Cortex of kidney (tissue), 1 donor: ENCODE measurements around the gene DGLUCY.
"Not testable (repeated sequence)": the region's sequence is repeated elsewhere in the genome, so short reads cannot be mapped to it uniquely, and the experiment has no call there.

Experiments used
- DNase-seq: peaks from one replicate; lab custom pipeline; 2025; lab: John Stamatoyannopoulos, UW

Gene DGLUCY, protein sequence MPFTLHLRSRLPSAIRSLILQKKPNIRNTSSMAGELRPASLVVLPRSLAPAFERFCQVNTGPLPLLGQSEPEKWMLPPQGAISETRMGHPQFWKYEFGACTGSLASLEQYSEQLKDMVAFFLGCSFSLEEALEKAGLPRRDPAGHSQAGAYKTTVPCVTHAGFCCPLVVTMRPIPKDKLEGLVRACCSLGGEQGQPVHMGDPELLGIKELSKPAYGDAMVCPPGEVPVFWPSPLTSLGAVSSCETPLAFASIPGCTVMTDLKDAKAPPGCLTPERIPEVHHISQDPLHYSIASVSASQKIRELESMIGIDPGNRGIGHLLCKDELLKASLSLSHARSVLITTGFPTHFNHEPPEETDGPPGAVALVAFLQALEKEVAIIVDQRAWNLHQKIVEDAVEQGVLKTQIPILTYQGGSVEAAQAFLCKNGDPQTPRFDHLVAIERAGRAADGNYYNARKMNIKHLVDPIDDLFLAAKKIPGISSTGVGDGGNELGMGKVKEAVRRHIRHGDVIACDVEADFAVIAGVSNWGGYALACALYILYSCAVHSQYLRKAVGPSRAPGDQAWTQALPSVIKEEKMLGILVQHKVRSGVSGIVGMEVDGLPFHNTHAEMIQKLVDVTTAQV

GRCh38 chr14:91113829-91114078, at the start of gene DGLUCY:
Gene DGLUCY (plus strand): TSS chr14:91114073. CDS start chr14:91160295, 46,222 bp downstream.
- DNase-seq: no peak

- DNase-seq: no peak
Measured at GRCh38 chr14:91065266-91065665, 48.6 kb upstream of the DGLUCY start.

- DNase-seq: no peak
Measured at GRCh38 chr14:91067186-91067585, 46.7 kb upstream of the DGLUCY start.

DNA sequence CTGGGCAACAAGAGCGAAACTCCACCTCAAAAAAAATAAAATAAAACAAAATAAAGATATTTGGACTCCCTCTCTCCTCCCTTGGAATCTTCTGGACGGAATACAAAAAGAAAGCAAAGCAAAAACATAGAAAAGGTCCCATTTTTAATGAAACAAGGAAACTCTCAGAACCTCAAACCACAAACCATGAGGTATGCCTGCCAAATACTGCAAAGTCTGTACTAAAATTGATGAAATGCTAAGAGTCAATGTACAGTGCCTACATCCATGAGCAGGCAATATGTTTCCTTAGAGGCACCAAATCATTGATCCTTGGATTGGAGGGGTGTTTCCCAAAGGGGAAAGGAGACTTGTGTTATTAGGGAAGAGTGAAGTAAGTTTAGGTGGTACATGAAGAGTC, 45.2 kb upstream of the DGLUCY start:
- no peak for DNase-seq

GRCh38 chr14:91070572-91070971, 43.3 kb upstream of the DGLUCY start:
- no peak for DNase-seq

DNA sequence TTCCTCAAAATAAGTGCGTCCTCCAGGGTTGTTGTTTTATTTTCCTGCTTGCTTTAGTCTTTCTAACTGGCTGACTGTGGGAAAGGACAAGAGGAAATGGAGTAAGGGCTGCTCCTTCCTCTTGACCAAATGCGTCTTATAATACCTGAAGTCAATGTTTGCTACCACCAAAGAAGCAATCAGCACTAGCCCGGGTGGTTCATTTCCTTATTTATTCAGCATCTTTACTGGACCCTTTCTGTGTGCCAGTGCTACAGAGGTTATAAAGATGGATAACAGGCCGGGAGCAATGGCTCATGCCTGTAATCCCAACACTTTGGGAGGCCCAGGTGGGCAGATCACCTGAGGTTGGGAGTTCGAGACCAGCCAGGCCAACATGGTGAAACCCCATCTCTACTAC, 38.3 kb upstream of the DGLUCY start:
- DNase-seq: no peak

GRCh38 chr14:91078095-91078737, 35.7 kb upstream of the DGLUCY start:
- DNase-seq: no peak

DNA sequence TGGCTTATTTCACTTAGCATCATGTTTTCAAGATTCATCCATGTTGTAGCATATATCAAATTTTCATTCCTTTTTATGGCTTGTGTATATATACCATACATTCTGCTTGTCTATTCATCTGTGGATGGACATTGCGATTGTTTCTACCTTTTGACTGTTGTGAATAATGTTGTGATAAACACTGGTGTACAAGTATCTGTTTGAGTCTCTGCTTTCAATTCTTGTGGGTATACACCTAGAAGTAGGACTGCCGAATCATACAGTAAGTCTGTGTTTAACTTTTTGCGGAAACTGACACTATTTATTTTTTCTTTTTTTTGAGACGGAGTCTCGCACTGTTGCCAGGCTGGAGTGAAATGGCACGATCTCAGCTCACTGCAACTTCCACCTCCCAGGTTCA, 33.8 kb upstream of the DGLUCY start:
- DNase-seq: no peak

- no peak for DNase-seq
Measured at GRCh38 chr14:91082282-91082681, 31.6 kb upstream of the DGLUCY start.

DNA sequence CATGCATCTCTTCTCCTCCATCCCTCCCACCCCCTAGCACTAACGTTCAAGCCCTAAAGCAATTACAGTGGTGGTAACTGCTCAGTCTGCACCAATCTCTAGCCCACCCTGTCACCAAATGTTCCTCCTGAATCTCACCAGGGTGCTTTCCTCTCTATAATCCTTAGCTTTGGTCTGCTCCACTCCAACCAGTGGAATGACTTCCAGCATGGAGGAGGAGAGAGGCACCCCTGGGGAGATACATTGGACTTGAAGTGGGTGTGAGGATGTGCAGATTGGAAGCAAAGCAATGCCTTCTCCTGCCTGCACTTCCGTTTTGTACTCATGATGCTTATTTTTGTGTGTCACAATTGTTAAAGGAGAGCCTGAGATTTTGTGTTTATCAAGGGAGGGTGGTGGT, 29.4 kb upstream of the DGLUCY start:
- no peak for DNase-seq

GRCh38 chr14:91087470-91087869, 26.4 kb upstream of the DGLUCY start:
- DNase-seq: not testable (repeated sequence)

GRCh38 chr14:91088585-91089235, 25.2 kb upstream of the DGLUCY start:
- DNase-seq: no peak

GRCh38 chr14:91089958-91090535, 23.8 kb upstream of the DGLUCY start:
- DNase-seq: no peak

GRCh38 chr14:91090743-91091142, 23.1 kb upstream of the DGLUCY start:
- no peak for DNase-seq

DNA sequence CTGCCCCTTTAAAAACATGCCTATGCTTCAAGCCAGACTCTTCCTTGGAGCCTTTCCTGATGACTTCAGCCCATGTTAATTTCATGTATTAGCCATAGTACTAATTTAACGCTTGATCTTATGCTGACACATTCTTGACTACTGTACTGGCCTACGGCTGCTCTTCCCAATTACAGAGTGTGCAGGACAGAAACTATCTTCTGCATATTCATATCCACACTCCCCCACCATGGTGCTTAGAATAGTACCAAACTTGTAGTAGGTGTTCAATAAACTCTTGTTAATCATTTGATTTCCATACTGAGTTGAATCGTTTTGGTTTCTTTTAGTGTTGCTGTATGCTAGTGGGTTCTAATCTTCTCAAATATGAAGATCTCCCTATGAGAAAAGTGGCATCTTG, 21.8 kb upstream of the DGLUCY start:
- no peak for DNase-seq

DNA sequence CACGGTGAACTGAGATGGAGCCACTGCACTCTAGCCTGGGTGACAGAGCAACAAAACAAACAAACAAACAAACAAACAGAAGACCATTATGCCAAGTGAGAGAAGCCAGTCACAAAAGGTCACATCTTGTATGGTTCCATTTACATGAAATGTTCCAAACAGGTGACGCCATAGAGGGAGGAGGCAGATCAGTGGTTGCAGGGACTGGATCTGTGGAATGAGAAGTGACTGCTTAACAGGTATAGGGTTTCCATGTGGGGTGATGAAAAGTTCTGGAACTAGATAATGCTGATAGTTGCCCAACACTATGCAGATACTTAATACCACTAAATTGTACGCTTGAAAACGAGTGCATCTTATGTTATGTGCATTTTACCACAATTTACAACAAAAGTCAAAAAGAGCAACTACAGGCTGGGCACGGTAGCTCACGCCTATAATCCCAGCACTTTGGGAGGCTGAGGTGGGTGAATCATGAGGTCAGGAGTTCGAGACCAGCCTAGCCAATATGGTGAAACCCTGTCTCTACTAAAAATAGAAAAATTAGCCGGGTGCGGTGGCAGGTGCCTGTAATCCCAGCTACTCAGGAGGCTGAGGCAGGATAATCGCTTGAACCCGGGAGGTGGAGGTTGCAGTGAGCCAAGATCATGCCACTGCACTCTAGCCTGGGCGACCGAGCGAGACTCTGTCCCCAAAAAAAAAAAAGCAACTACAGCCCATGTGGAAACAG, 20.0 kb upstream of the DGLUCY start:
- DNase-seq: not testable (repeated sequence)

DNA sequence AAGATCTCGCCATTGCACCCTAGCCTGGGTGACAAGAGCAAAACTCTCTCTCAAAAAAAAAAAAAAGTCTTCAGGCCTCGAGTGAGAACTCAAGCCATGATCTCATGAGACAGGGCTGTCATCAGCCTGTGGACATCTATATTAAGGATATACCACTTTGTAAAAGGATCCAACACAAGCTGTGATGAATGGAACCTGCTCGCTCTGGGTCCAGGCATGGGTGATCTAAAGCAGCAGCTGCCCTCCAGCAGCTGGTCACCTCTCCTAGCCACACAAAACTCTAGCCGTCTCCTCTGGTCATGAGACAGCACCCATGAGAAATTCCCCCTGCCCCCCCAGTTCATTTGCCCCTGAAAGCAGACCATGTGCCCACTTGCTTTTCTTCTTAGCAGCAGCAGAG, 19.1 kb upstream of the DGLUCY start:
- DNase-seq: no peak

DNA sequence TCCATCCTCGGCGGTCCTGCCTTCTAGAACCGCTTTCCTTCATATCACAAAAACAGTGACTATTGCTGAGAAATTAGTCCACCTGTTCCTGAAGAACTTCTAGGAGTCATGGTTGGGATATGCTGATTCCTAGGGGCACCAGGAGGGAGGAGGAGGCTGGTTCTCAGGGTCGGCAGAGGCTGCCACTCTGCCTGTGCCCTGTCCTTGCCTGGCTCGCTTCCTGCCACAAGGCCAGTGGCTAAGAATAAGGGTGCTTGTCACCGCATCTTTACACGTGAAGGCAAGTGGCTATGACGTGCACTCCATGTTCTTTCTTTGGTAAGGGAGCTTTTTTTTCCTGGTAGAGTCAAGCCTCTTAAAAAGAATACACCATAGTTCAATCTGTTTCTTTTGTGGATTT, 18.7 kb upstream of the DGLUCY start:
- DNase-seq: no peak

GRCh38 chr14:91097657-91098056, 16.2 kb upstream of the DGLUCY start:
- not testable (repeated sequence) for DNase-seq

GRCh38 chr14:91098591-91098990, 15.3 kb upstream of the DGLUCY start:
- no peak for DNase-seq

DNA sequence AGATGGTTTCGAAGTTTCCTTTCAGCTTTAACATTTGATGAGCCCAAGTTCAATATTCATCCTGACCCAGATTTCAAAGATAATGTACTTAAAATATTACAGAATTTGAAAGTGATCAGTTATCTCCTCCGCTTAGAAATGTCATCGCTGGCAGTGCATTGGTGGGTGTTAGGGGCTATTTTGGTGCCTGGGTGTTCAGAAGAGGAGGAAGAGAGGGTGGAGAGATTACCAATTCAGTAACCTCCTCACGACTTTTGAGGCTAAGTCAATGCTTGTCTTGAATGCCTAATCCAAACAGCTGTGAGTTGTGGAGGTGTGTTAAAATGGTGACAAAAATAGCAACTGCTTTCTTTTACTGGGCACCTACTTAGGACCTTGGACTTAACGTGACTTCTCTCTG, 13.8 kb upstream of the DGLUCY start:
- no peak for DNase-seq

GRCh38 chr14:91103116-91103515, 10.8 kb upstream of the DGLUCY start:
- DNase-seq: no peak
